Central memory CD8-positive, alpha-beta T cell (primary cell): ENCODE results near the gene PLXNA1.
A peak's percentile ranks its signal among the peaks of the same experiment; 100 is the strongest.

Experiments
- ATAC-seq: fragments of 150-1000 bp; cut with Tn5 transposase; replicated peaks from 2 replicates; pipeline ENCODE4 v1.10.0; 2022; ENCODE audit warnings: mild to moderate bottlenecking, moderate FRiP score, moderate number of reproducible peaks; ENCODE audit not compliant: poor library complexity, severe bottlenecking; ENCODE audit errors: extremely low read depth
- DNase-seq, 2 donors: peaks; one replicate each; pipeline ENCODE4 v3.0.0; 2021; ENCODE audit warnings: low spot score in 2 of 2
- H3K27ac Mint-ChIP-seq: one replicate; pipeline ENCODE4 v1.8.0; 2022; ENCODE audit warnings: low read depth, mild to moderate bottlenecking, moderate library complexity, mixed read lengths
- H3K27me3 Mint-ChIP-seq: one replicate; pipeline ENCODE4 v1.8.0; 2022; ENCODE audit warnings: mixed read lengths
- H3K36me3 Mint-ChIP-seq: one replicate; pipeline ENCODE4 v1.8.0; 2022; ENCODE audit warnings: mild to moderate bottlenecking, moderate library complexity, mixed read lengths; ENCODE audit not compliant: insufficient read depth
- H3K4me1 Mint-ChIP-seq: one replicate; pipeline ENCODE4 v1.8.0; 2022; ENCODE audit warnings: mixed read lengths
- H3K4me3 Mint-ChIP-seq: one replicate; pipeline ENCODE4 v1.8.0; 2022; ENCODE audit warnings: mild to moderate bottlenecking, moderate library complexity, mixed read lengths
- H3K9me3 Mint-ChIP-seq: one replicate; pipeline ENCODE4 v1.8.0; 2022; ENCODE audit warnings: mixed read lengths

PLXNA1 gene

DNA sequence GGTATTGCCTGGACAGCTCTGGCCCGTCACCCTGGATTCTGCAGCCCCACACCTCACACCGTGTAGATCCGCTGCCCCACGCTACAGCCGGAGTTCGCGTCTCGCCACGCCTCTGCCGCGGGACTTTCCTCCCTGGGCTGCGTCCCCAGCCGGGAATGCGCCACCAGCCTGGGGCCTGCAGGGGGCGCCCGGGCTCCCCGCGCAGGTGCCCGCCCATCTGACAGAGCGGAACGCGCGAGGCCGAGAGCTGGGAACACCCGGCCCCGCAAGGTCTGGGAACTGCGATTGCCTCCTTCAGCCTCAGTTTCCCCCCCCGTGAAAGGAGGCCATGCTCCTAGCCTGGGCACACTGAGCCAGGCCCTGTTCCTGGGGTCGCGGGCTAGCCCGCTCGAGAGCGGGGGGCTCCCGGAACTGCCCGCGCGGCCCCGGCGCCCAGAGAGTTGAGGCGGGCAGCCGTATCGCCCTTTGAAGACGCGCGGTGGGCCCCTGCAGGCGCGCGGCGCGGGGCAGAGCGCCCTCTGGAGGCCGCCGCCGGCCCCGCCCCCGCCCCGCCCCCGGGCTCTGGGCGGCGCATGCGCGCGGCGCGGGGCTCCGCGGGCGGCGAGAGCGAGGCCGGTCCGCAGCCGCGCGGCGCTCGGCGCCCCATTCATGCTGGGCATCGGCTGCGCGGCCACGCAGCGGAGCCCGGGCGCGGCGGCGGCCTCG lies at the start of gene PLXNA1:
PLXNA1 (plus strand) TSS at position 645 of the 705 bp plus-strand sequence. CDS start 5,479 bp downstream, outside the sequence.
- Mint-ChIP-seq H3K27me3 (peaks cover 26% of the 10 kb centered on the region), H3K36me3 (peaks cover 10% of the 10 kb centered on the region), H3K4me1 (peaks cover 11% of the 10 kb centered on the region), H3K9me3 (no peaks in the 10 kb centered on the region), H3K27ac (peak within 1 kb of the TSS; percentile 95), H3K4me3 (peak within 1 kb of the TSS; percentile 75)
- DNase-seq: peak; percentile 82 to 89
- ATAC-seq: peak; percentile 84

DNA sequence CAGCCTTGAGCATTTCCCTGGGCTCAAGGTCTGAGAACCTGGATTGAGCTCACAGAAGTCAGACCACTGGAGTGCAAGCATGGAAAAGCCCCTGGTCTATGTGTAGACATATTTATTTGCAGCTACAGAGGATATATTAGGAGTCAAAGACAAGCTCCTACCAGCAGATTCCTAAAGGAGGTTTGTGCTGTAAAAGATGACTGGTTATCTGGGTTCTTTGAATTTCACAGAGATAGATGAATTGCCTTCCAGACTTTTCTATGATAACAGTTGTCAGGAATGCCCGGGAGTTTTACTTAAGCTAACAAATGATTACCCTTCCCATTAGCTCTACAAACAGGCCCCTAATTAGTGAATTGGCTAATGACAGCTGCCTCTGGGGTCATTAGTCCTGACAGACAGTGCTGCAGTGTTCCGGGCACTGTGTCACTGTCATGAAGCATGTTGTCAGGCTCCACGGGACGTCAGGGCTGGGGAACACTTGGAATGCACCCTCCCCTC lies 48.8 kb upstream of the PLXNA1 start:
- Mint-ChIP-seq H3K27me3 (no peaks in the 10 kb centered on the region), H3K9me3 (no peaks in the 10 kb centered on the region), H3K27ac (no peak overlapping the region), H3K36me3 (no peaks in the 10 kb centered on the region), H3K4me1 (no peaks in the 10 kb centered on the region), H3K4me3 (no peak overlapping the region)
- no peak for DNase-seq
- no peak for ATAC-seq

DNA sequence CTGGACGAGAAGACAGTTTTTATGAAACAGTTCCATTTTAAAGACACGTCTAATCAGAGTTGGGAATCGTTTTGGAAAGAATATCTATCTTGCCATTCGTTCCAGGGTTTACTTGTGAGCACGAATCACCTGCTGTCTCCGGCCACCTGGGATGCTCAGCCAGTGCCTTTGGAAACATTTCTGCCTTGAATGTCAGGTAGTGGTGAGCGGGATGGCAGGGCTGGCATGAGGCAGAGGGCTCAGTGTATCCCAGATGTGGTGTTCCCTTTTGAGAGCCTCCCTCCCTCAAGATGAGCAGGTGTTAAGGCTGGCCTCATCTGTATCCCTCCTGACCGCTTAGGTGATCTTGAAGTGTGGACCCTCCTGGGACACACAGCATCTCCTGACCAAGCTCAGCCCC lies 47.9 kb upstream of the PLXNA1 start:
- Mint-ChIP-seq H3K27me3 (no peaks in the 10 kb centered on the region), H3K4me1 (no peaks in the 10 kb centered on the region)

DNA sequence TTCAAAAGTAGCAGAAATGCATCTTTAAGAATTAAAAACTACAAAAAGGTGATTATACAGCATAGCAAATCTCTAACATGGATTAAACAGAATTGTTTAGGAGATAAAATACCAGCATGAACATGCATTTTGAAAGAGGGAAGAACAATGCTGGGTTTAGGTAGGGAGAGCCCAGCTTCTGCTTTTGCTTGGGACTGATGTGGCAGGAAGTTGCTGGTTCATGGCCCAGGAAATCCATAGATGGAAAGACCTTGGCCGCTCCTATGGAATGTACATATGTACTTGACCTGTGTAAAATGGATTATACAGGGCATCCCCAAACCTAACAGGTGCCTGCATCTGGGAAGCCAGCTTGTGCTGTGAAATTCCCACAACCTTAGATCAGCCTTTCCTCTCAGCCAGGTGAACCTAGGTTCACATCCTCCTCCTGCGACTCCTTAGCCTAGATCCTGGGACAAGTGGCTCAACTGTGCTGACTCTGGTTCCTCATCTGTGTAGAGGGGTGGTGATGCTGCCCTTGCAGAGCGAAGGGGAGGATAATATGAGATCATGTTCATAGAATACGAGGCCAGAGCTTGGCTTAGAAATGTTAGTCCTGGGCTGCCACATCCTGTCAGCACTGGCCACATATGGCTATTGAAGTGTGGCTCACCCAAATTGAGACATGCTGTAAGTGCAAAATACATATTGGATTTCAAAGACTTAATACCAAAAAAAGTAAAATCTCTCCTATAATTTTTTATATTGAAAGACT lies 47.0 kb upstream of the PLXNA1 start:
- Mint-ChIP-seq H3K27me3 (no peaks in the 10 kb centered on the region), H3K36me3 (no peaks in the 10 kb centered on the region), H3K4me1 (no peaks in the 10 kb centered on the region), H3K27ac (no peak overlapping the region), H3K4me3 (no peak overlapping the region), H3K9me3 (no peaks in the 10 kb centered on the region)
- ATAC-seq: no peak
- no peak for DNase-seq

More for the DNA sequence above, 47.9 kb upstream of the PLXNA1 start:
- Mint-ChIP-seq H3K9me3 (no peaks in the 10 kb centered on the region), H3K36me3 (no peaks in the 10 kb centered on the region), H3K4me3 (no peak overlapping the region), H3K27ac (no peak overlapping the region)
- DNase-seq (no peak), ATAC-seq (no peak)

DNA sequence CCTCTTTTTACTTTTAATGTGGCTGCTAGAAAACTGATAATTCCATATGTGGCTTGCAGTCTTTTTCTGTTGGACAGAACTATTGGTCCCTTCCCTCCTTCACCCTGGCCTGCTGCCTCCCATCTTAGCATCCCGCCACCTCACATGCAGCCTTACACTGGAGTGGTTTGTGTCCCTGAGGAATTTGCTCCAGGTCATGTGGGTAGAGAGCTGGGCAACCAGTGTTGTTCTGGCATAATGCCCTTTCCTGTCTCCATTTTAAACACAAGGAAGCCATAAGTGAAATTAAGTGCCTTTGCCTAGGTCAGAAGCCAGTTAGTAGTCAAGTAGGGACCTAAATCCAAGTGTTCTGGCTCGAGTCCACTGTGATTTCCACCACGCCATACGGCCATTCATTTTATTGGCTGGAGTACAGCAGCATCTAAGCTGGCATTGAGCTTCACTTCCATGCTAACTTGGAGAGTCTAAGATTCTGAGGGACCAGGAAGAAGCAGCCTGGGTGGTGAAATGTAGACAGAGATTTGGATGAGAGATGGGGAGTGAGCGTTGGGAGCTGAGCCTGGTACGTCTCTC lies 46.0 kb upstream of the PLXNA1 start:
- ATAC-seq: no peak
- H3K4me3 Mint-ChIP-seq: no peak overlapping the region
- H3K27ac Mint-ChIP-seq: no peak overlapping the region
- H3K36me3 Mint-ChIP-seq: no peaks in the 10 kb centered on the region
- no peaks in the 10 kb centered on the region for H3K27me3 Mint-ChIP-seq
- H3K4me1 Mint-ChIP-seq: no peaks in the 10 kb centered on the region
- no peak for DNase-seq
- no peaks in the 10 kb centered on the region for H3K9me3 Mint-ChIP-seq

DNA sequence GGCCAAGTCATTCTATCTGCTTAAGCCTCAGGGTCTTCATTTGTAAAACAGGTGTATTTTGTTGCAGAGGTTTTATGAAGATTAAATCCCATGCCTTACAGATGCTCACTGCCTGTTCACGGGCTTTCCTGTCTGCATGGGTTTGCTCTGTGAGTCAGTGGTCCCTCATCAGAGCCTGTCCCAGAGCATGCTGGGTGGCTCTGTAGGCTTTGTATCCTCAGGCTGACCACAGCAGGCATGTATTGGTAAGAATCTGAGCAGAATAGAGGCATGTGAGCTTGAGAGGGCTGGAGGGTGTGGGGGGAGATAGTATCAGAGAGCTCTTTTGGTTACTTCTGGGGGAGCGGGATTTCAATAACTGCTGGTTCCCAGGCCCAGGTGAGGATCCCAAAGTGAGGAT lies 45.4 kb upstream of the PLXNA1 start:
- H3K27me3 Mint-ChIP-seq: no peaks in the 10 kb centered on the region
- DNase-seq: no peak
- no peak overlapping the region for H3K27ac Mint-ChIP-seq
- H3K9me3 Mint-ChIP-seq: no peaks in the 10 kb centered on the region
- H3K4me1 Mint-ChIP-seq: no peaks in the 10 kb centered on the region
- no peak for ATAC-seq
- H3K36me3 Mint-ChIP-seq: no peaks in the 10 kb centered on the region
- H3K4me3 Mint-ChIP-seq: no peak overlapping the region

DNA sequence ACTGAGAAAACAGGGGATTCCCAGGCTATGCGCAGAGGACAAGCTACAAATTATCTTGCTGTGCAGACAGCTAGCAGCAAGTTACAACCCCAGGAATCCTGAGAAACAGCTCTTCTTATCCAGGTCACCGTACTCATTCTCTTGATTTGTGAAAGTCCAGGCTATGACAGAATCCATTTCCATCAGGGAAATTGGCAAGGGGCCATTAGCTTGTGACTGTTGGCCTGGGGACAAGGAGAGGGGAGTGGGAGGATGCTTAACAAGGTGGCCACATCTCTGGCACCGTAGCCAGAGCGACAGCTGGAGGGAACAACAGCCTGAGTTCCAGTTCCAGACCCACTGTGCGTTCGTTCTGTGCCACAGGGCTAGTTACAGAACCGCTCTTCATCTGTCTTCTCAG lies 44.9 kb upstream of the PLXNA1 start:
- Mint-ChIP-seq H3K4me3 (no peak overlapping the region), H3K27me3 (no peaks in the 10 kb centered on the region), H3K27ac (no peak overlapping the region), H3K4me1 (no peaks in the 10 kb centered on the region), H3K36me3 (no peaks in the 10 kb centered on the region), H3K9me3 (no peaks in the 10 kb centered on the region)
- ATAC-seq (no peak), DNase-seq (no peak)

DNA sequence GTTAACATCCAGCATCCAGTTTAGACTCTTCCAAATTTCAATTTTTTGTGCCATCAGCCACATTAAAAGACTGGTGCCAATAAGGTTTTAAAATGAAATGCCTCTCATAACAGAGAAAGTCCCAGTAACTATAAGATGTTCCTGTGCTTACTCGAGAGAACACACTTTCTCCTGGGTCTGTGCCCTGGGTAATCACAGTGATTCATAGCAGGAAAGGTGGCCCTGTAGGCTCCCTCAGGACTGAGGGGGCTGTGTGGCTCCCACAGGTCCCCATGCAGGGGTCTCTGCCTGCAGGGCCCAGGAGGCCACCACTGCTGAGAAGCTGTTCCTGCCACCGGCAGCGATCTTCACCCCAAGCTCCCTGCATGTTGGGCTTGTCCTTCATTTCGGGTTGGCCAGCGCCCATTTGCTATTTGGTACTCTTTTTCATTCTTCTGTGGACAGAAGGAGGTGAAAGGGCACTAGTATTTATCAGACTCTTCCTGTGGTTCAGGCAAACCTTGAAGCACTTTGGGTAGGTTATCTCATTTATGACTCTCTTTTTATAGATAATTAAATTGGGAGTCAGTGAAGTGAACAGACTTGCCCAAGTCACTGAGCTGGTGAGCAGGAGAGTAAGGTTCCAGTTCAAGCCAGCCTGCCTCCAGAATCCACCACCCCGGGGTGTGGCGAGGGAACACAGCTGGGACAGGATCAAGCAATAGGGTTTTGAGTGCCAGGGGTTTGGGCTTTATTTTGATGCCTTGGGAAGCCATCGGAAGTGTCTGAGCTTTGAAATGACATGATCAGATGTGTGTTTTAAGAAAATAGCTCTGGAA lies 44.2 kb upstream of the PLXNA1 start:
- Mint-ChIP-seq H3K4me1 (peaks cover 2% of the 10 kb centered on the region), H3K9me3 (no peaks in the 10 kb centered on the region), H3K27me3 (no peaks in the 10 kb centered on the region), H3K27ac (no peak overlapping the region), H3K4me3 (no peak overlapping the region), H3K36me3 (no peaks in the 10 kb centered on the region)
- DNase-seq: no peak
- ATAC-seq: no peak

DNA sequence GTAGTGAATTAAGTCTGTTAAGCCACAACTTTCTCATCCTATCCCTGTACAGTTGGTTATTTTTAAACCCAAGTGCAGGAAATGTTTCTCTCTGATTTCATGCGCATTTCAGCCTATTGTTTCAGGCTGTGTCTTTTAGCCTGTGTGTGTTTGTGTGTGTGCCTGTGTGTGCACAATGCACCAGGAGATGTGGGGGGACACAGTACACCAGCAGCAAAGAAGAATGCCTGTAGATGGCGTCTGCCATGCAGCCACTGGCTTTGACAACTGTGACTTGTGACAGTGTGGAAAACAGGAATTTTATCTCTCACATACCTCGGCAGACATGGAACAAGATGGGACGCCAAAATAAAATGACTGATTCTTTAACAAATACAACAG lies 43.6 kb upstream of the PLXNA1 start:
- H3K4me1 Mint-ChIP-seq: peaks cover 6% of the 10 kb centered on the region
- ATAC-seq (no peak), DNase-seq (no peak)
- no peak overlapping the region for H3K27ac Mint-ChIP-seq
- no peaks in the 10 kb centered on the region for H3K27me3 Mint-ChIP-seq
- H3K9me3 Mint-ChIP-seq: no peaks in the 10 kb centered on the region
- no peak overlapping the region for H3K4me3 Mint-ChIP-seq
- peaks cover under 1% of the 10 kb centered on the region for H3K36me3 Mint-ChIP-seq

DNA sequence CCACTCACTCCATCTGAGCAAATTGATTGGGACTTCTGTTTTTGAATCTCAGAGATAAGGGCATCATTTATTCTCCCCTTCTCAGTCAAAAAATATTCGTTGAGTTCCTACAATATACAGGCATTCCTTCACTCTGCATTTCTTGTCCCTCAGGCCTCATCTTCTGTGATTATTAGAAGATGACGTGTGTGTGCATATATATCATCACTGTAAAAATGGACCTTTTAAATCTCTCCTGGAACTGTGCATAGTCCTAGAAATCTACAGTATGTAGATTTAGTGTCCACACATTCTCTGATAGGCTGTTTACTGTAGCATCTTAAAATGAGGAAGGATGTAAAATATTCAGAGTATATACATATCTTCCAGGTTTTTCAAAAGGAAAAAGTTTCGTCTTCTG lies 43.2 kb upstream of the PLXNA1 start:
- H3K9me3 Mint-ChIP-seq: no peaks in the 10 kb centered on the region
- H3K4me1 Mint-ChIP-seq: peaks cover 10% of the 10 kb centered on the region
- ATAC-seq: no peak
- no peaks in the 10 kb centered on the region for H3K27me3 Mint-ChIP-seq
- H3K36me3 Mint-ChIP-seq: peaks cover 3% of the 10 kb centered on the region
- no peak overlapping the region for H3K4me3 Mint-ChIP-seq
- no peak overlapping the region for H3K27ac Mint-ChIP-seq
- no peak for DNase-seq

DNA sequence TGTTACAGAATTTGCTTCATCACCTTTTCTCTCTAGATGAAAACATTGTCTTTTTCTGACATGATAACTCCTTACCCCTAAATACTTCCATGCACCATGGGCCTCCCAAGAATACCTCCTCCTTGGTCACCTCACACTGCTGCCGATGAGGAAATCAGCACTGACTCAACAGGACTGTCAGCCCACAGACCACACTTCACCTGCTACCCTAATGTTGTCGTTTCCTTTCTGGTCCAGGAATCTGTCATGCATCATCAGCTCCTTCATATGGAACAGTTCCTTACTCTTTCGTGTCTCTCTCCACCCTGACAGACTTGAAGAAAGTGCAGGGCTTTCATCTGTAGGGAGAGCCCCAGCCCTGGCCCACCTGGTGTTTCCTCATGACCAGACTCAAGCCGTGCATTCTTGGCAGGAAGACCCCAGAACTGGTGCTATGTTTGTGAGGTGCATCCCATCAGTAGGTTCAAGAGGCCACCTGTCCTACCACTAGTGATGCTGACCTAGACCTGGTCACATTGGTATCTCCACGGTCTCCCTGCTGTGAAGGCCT lies 41.1 kb upstream of the PLXNA1 start:
- Mint-ChIP-seq H3K36me3 (peaks cover 3% of the 10 kb centered on the region), H3K27me3 (no peaks in the 10 kb centered on the region), H3K4me1 (peaks cover 10% of the 10 kb centered on the region), H3K4me3 (no peak overlapping the region), H3K27ac (no peak overlapping the region), H3K9me3 (no peaks in the 10 kb centered on the region)
- no peak for DNase-seq
- ATAC-seq: no peak
